GM12878 (cell line): ENCODE results near the gene TH. TPM values are rescaled to one million over a fixed set of nuclear protein-coding genes. Genes with fewer than 3 reads are reported as not detected.

ENCODE experiments used
- ATAC-seq: fragments of 200-7000 bp; cut with Tn5 transposase; 3 replicates; pipeline ENCODE4 v1.9.1; 2020; ENCODE audit warnings: mild to moderate bottlenecking, moderate library complexity
- Bru-seq: library from RNA; stranded (reverse); fragments of 400-500 nt; gene quantifications from one replicate; lab custom pipeline; 2021; lab: Mats Ljungman, UMichigan
- BruChase-seq, 2 experiments: library from RNA; stranded (reverse); fragments of 400-500 nt; gene quantifications; one replicate each; lab custom pipeline; 2021; lab: Mats Ljungman, UMichigan
- BruUV-seq: library from RNA; stranded (reverse); fragments of 400-500 nt; replicated peaks from 2 replicates; lab custom pipeline; 2021; lab: Mats Ljungman, UMichigan
- CTCF ChIA-PET: fragments of 300-600 bp; sonication (Branson Sonifier 250); formaldehyde crosslinking; extraction: SDS; loops from one replicate; lab custom pipeline; 2021; ENCODE audit warnings: inconsistent platforms; lab: Yijun Ruan, JAX
- POLR2A ChIA-PET: fragments of 350-600 bp; formaldehyde crosslinking; extraction: SDS; loops from one replicate; lab custom pipeline; 2021; ENCODE audit warnings: inconsistent platforms; lab: Charles Lee
- RAD21 ChIA-PET: fragments of 300-600 bp; sonication (Branson Sonifier 250); formaldehyde crosslinking; loops from one replicate; lab custom pipeline; 2023; ENCODE audit warnings: antibody characterized with exemption; ENCODE audit not compliant: unreplicated experiment; lab: Charles Lee
- SMC1A ChIA-PET: fragments of 300-600 bp; sonication (Branson Sonifier 250); formaldehyde crosslinking; loops from one replicate; lab custom pipeline; 2023; ENCODE audit not compliant: unreplicated experiment, uncharacterized antibody; lab: Charles Lee
- DNase-seq: peaks from one replicate; pipeline ENCODE4 v3.0.0-alpha.2; 2011; ENCODE audit warnings: low read depth, low spot score
- FAIRE-seq: peaks from 3 replicates; lab custom pipeline; 2011; peaks lifted over from hg19 to GRCh38; lab: Jason Lieb, UNC
- H2AFZ ChIP-seq: 2 replicates; pipeline ENCODE4 v1.6.0; 2011; ENCODE audit warnings: low read depth, low read length, control low read depth; ENCODE audit not compliant: control insufficient read depth
- H3K27ac ChIP-seq: 2 replicates; pipeline ENCODE4 v1.5.1; 2011; ENCODE audit warnings: control low read depth; ENCODE audit not compliant: control insufficient read depth, insufficient read depth
- H3K27me3 ChIP-seq, 2 experiments: replicated peaks in 1 of 2; 2 replicates each; pipeline versions ENCODE4 v1.6.0 to v1.6.1; 2011; ENCODE audit warnings: low read length in 1 of 2; ENCODE audit not compliant: control insufficient read depth in 2 of 2, insufficient read depth in 2 of 2
- H3K36me3 ChIP-seq, 2 experiments: 2 replicates each; pipeline ENCODE4 v1.5.1; 2011; ENCODE audit warnings: low read length in 1 of 2; ENCODE audit not compliant: control insufficient read depth in 2 of 2, insufficient read depth in 2 of 2
- H3K4me1 ChIP-seq: 2 replicates; pipeline ENCODE4 v1.6.1; 2011; ENCODE audit warnings: mild to moderate bottlenecking, low read length, moderate library complexity, mixed read lengths; ENCODE audit not compliant: control insufficient read depth, insufficient read depth
- H3K4me2 ChIP-seq: 2 replicates; pipeline ENCODE4 v1.6.0; 2011; ENCODE audit warnings: control low read depth; ENCODE audit not compliant: control insufficient read depth, insufficient read depth
- H3K4me3 ChIP-seq: fragments of 200-600 bp; sonication (generic); 2 replicates; pipeline ENCODE4 v1.5.1; 2016
- H3K79me2 ChIP-seq: 2 replicates; pipeline ENCODE4 v1.6.0; 2011; ENCODE audit warnings: low read length; ENCODE audit not compliant: control insufficient read depth, insufficient read depth
- H3K9ac ChIP-seq: 2 replicates; pipeline ENCODE4 v1.8.0; 2011; ENCODE audit warnings: low read length, control low read depth, mixed read lengths; ENCODE audit not compliant: control insufficient read depth, insufficient read depth
- H3K9me3 ChIP-seq: replicated peaks from 3 replicates; pipeline ENCODE4 v1.5.1; 2011; ENCODE audit warnings: mild to moderate bottlenecking, low read length; ENCODE audit not compliant: control insufficient read depth, insufficient read depth
- H4K20me1 ChIP-seq: 2 replicates; pipeline ENCODE4 v1.6.0; 2011; ENCODE audit not compliant: control insufficient read depth, insufficient read depth
- ATF2 ChIP-seq: IDR thresholded peaks from 2 replicates; pipeline ENCODE4 v1.6.1; 2012; ENCODE audit warnings: low read length, inconsistent platforms
- BHLHE40 ChIP-seq, 2 experiments: fragments of 450-650 bp in 1 of 2; IDR thresholded peaks; 2 replicates each; pipeline ENCODE4 v1.6.1; 2011 to 2017; ENCODE audit warnings: low read depth in 2 of 2, borderline replicate concordance in 1 of 2, improper control_type of control experiment in 1 of 2, low read length in 1 of 2, mild to moderate bottlenecking in 1 of 2
- IKZF2 ChIP-seq, 2 experiments: fragments of 450-650 bp; IDR thresholded peaks; 2 replicates each; pipeline ENCODE4 v1.6.1; 2017; ENCODE audit warnings: mild to moderate bottlenecking in 2 of 2, moderate library complexity in 2 of 2
- JUNB ChIP-seq: IDR thresholded peaks from 2 replicates; pipeline ENCODE4 v1.6.1; 2016; ENCODE audit warnings: antibody characterized with exemption, mild to moderate bottlenecking
- MEF2B ChIP-seq: fragments of 450-650 bp; IDR thresholded peaks from 2 replicates; pipeline ENCODE4 v1.6.1; 2018; ENCODE audit warnings: mild to moderate bottlenecking, moderate library complexity; ENCODE audit not compliant: partially characterized antibody, poor library complexity, severe bottlenecking
- MTA3 ChIP-seq: IDR thresholded peaks from 2 replicates; pipeline ENCODE4 v1.6.1; 2012; ENCODE audit warnings: low read length, inconsistent platforms, borderline replicate concordance
- RAD51 ChIP-seq: fragments of 450-650 bp; IDR thresholded peaks from 2 replicates; pipeline ENCODE4 v1.6.1; 2016; ENCODE audit warnings: moderate library complexity, mild to moderate bottlenecking, inconsistent platforms
- RCOR1 ChIP-seq: conservative IDR thresholded peaks from 2 replicates; pipeline ENCODE4 v1.6.1; 2012; ENCODE audit warnings: low read depth, low read length, improper control_type of control experiment
- SP1 ChIP-seq: IDR thresholded peaks from one replicate; pipeline ENCODE4 v1.6.1; 2011; ENCODE audit warnings: low read depth, low read length
- TBL1XR1 ChIP-seq: IDR thresholded peaks from 2 replicates; pipeline ENCODE4 v1.6.1; 2012; ENCODE audit warnings: low read depth, low read length, improper control_type of control experiment
- ZBTB4 ChIP-seq: fragments of 450-650 bp; formaldehyde crosslinking; IDR thresholded peaks from 2 replicates; pipeline ENCODE4 v1.4.0; 2022; ENCODE audit warnings: mild to moderate bottlenecking, moderate library complexity
- ZNF384 ChIP-seq: IDR thresholded peaks from 2 replicates; pipeline ENCODE4 v1.6.1; 2012; ENCODE audit warnings: low read depth, mild to moderate bottlenecking, low read length, improper control_type of control experiment, borderline replicate concordance
- ZNF687 ChIP-seq: fragments of 450-650 bp; IDR thresholded peaks from 2 replicates; pipeline ENCODE4 v1.6.1; 2017; ENCODE audit warnings: mild to moderate bottlenecking, moderate library complexity
- WGBS: methylation state at CpG from one replicate; pipeline ENCODE4 v1.1.6; 2016; ENCODE audit warnings: low lambda C conversion rate; ENCODE audit not compliant: insufficient replicate concordance, insufficient coverage; ENCODE audit errors: missing lambda C conversion rate; 5-methylcytosine and 5-hydroxymethylcytosine counted together
- in situ Hi-C: fragments of 300-500 bp; cut with MboI; formaldehyde crosslinking; loops from 9 replicates; pipeline ENCODE4 v1.14.3; 2018; ENCODE audit warnings: mixed read lengths
- intact Hi-C: fragments of 100-400 bp; cut with micrococcal nuclease; formaldehyde crosslinking; loops from one replicate; pipeline ENCODE4 v1.14.2; 2022; ENCODE audit not compliant: unreplicated experiment
- long read RNA-seq, 2 experiments: library from polyadenylated mRNA; unstranded; transcript quantifications; one replicate each; pipeline ENCODE4 v2.0.0, GENCODE V29; 2019 to 2020
- polyA minus RNA-seq, 3 experiments: library from RNA; depleted of rRNA, polyadenylated mRNA; stranded (reverse); fragments of >200 nt; gene quantifications; 2 replicates each; pipeline ENCODE4 v1.2.3, GENCODE V29; 2011
- polyA plus RNA-seq, 11 experiments: library from polyadenylated mRNA; depleted of rRNA in 4 of 11; unstranded in 6 of 11; stranded (reverse) in 5 of 11; fragments of >200 nt; fragmentation: Nextera tagmentation in 4 of 11; fragmentation: Illumina TruSeq in 1 of 11; extraction: Ambion mirVana in 4 of 11; extraction: Trizol in 1 of 11; gene quantifications; 1 replicate in 1 of 11; 2 replicates in 10 of 11; pipeline versions ENCODE4 v1.2.1 to v1.2.3, GENCODE V29; 2011 to 2016; ENCODE audit warnings: inconsistent platforms in 2 of 11, missing spikeins in 2 of 11, low read depth in 1 of 11
- total RNA-seq, 4 experiments: library from RNA; depleted of rRNA in 3 of 4; stranded (reverse); fragments of >200 nt in 3 of 4; fragmentation: Illumina TruSeq in 1 of 4; extraction: Trizol in 1 of 4; gene quantifications; 2 replicates each; pipeline versions ENCODE4 v1.2.1 to v1.2.3, GENCODE V29; 2013 to 2021

The TH gene
- not detected in 2 replicates for total RNA-seq (2013; cell fraction: nucleolus; rRNA removed)
- total RNA-seq (2014; rRNA removed) (not detected in 2 replicates), total RNA-seq (2014; rRNA removed; fragmentation: Illumina TruSeq; extraction: Trizol) (not detected in 2 replicates), total RNA-seq (2021) (not detected in 2 replicates), polyA plus RNA-seq (2011; rRNA removed) (not detected in 2 replicates), polyA plus RNA-seq (2014; fragmentation: Illumina TruSeq; extraction: Trizol) (not detected in 2 replicates), polyA plus RNA-seq (2014; fragmentation: Nextera tagmentation; extraction: Ambion mirVana) (not detected), polyA plus RNA-seq (2014; rRNA removed) (not detected in 2 replicates), polyA plus RNA-seq (2016; fragmentation: Nextera tagmentation; extraction: Ambion mirVana) (not detected), polyA minus RNA-seq (2011; rRNA and poly(A)+ RNA removed) (not detected in 2 replicates), Bru-seq, nascent RNA (not detected), BruChase-seq, experiment 1, labeled RNA remaining after a 6-hour chase (not detected), BruChase-seq, experiment 2, labeled RNA remaining after a 2-hour chase (not detected)
- not detected for polyA plus RNA-seq (2011; ENCODE audit: low read depth)
- not detected in 2 replicates for polyA plus RNA-seq (2011; cell fraction: cytosol; rRNA removed)
- not detected in 2 replicates for polyA plus RNA-seq (2011; cell fraction: nucleus; rRNA removed)
- polyA plus RNA-seq (2012) = not detected in 2 replicates
- polyA minus RNA-seq (2011; cell fraction: cytosol; rRNA and poly(A)+ RNA removed) = not detected in 2 replicates
- polyA minus RNA-seq (2011; cell fraction: nucleus; rRNA and poly(A)+ RNA removed) = not detected in 2 replicates
- long read RNA-seq, experiment 1 = 0 reads
- long read RNA-seq, experiment 2 = 0 reads

DNA sequence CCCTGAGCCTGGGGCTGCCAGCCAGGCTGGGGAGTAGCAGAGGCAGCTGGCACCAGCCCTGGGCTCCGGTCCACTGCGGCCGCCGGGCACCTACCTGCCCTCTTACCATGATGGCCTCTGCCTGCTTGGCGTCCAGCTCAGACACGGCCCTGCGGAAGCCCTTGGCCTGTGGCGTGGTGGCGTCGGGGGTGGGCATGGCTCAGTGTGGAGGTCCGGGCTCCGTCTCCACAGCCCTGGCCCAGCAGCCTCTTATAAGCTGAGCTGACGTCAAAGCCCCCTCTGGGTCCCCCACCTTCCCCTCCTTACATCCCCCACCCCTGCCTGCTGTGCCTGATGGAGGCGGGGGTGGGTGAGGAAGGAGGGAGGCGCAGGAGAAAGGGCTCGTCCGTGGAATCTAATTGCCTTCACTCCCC lies at the start of gene TH:
TH (minus strand) TSS at position 225 of the 413 bp plus-strand sequence; CDS start at position 196, 29 bp downstream.
- Histone ChIP-seq H3K79me2 (no peaks in the 10 kb centered on the region), H4K20me1 (no peaks in the 10 kb centered on the region), H3K27ac (no peak within 1 kb of the TSS), H3K4me3 (no peak within 1 kb of the TSS), H3K4me1 (no peaks in the 10 kb centered on the region), H2AFZ (no peak within 1 kb of the TSS), H3K4me2 (no peak within 1 kb of the TSS), H3K9ac (no peak within 1 kb of the TSS), H3K9me3 (no peaks in the 10 kb centered on the region), H3K36me3 (no peaks in the 10 kb centered on the region), H3K27me3 (no peaks in the 10 kb centered on the region; a peak in 1 of 4 replicates)
- no peak for DNase-seq
- 56% methylated on average over 13 of the region's 17 CpGs for WGBS
- FAIRE-seq = no peak
- SMC1A ChIA-PET = no interaction called here
- POLR2A ChIA-PET = no interaction called here
- CTCF ChIA-PET = no interaction called here
- RAD21 ChIA-PET = no interaction called here
- intact Hi-C loops = no loop called here
- no TSS peak for BruUV-seq
- in situ Hi-C loops = no loop called here
- ATAC-seq = no peak
- TF ChIP-seq SP1 = no peak
- TF ChIP-seq TBL1XR1 = no peak
- no peak for TF ChIP-seq MEF2B
- TF ChIP-seq IKZF2 (IDR thresholded peaks at IDR 0.05) = no peak
- no peak for TF ChIP-seq BHLHE40 (IDR thresholded peaks at IDR 0.05; ENCODE audit: borderline replicate concordance in 1 of 2, low read depth in 2 of 2, low read length in 1 of 2)
- TF ChIP-seq JUNB = no peak
- no peak for TF ChIP-seq ZNF384
- no peak for TF ChIP-seq ZNF687
- no peak for TF ChIP-seq ATF2
- no peak for TF ChIP-seq ZBTB4 (CRISPR knock-in tag)
- no peak for TF ChIP-seq RAD51
- TF ChIP-seq MTA3 = no peak
- TF ChIP-seq RCOR1 = no peak
